ENCODE data around the gene NME4.
"Not testable (repeated sequence)": the region's sequence is repeated elsewhere in the genome, so short reads cannot be mapped to it uniquely, and the experiment has no call there.

NME4 gene

DNA sequence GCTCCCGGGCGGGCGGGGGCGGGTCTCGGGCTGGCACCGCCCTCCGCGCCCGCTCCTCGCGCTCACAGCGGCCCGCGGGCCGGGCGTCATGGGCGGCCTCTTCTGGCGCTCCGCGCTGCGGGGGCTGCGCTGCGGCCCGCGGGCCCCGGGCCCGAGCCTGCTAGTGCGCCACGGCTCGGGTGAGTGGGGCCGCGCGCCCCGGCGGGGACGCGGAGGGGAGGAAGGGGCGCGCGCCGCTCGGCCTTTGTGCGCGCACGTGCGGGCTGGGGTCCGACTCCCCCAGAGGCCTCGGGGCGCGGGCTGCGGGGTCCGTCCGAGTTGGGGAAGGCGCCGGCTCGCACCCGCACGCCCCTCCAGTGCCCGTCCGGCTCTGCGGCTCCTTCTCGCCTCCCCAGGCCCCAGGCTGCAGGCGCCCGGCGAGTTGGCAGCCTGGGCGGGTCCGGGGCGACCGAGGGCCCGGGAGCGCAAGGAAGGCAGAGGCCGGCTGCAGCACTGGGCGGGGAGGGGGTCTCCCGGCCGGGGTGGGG lies at the start of gene NME4:
NME4 (plus strand) TSS at position 65 of the 527 bp plus-strand sequence; CDS start at position 89, 24 bp downstream.
- DNase-seq (ENCODE audit: low spot score): peak; percentile 81

- DNase-seq (ENCODE audit: low spot score): no peak
Measured at GRCh38 chr16:347203-347602, 49.8 kb upstream of the NME4 start.

- DNase-seq (ENCODE audit: low spot score): not testable (repeated sequence)
Measured at GRCh38 chr16:348495-348894, 48.5 kb upstream of the NME4 start.

DNA sequence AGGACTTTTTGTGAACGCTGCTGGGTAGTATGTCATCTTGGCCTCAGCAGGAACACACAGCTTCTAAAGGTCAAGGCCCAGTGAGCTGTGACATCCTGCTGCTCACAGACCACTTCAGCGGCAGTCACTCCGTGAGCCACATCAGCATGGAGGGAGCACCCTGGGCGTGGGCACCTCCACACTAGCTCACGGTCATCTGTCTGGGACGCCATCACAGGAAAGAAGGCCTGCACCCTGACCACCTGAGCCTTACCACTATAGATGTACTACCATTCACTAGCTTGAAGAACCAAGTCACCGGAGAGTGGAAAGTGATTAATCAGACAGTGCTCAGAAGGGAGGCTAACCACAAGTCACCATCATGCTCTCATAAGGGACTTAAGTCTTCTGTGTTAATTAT lies 47.8 kb upstream of the NME4 start:
- no peak for DNase-seq (ENCODE audit: low spot score)

DNA sequence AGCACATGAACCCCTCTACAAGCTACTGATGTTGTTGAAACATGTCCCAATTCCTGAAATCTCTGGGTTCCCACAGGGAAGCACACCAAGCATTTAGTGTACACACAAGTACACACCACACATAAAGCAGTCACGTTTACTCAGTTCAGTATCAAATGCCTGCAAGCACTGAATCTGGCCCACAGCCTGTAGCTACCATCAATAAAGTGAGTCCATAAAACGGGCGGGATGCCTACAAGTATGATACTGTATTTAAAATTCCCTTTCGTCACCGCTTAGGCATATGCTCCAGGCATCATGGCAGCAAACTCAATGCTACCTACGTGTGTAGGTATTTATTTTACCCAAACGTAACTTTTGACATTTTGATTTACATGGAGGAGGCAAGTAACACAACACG lies 46.8 kb upstream of the NME4 start:
- DNase-seq (ENCODE audit: low spot score): no peak

DNA sequence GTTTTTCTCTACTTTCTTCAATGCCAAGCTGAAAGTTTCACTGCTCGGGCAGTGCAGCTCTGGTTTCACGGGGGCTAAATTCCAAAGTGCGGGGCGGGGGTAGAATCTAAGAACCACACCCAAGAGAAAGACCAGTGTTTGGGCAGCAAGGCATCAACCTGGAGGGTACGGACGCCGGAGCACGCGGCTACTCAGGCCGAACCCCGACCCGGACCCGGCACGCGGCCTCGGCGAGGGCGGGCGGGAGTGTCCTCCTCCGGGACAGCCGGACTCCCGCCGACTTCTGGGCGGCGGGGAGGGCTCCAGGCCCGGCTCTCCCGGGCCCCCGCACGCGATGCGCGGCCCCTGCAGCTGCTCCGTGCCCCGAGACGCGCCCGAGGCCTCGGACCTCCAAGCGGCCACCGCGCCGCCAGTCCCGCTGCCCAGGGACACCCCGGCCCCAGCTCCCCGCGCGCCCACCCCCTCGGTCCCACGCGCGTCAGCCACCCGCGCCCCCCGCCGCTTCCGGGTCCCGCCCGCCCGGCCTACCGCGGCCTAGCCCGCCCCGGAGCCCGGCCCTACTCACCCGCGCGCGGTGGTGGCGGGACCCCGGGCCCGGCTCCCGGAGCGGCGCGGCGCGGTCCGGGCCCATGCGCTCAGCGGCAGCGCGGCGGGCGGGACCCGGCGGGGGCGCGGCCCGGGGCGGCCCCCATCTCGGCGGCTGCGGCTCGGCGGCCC lies 45.0 kb upstream of the NME4 start:
- no peak for DNase-seq (ENCODE audit: low spot score)

DNA sequence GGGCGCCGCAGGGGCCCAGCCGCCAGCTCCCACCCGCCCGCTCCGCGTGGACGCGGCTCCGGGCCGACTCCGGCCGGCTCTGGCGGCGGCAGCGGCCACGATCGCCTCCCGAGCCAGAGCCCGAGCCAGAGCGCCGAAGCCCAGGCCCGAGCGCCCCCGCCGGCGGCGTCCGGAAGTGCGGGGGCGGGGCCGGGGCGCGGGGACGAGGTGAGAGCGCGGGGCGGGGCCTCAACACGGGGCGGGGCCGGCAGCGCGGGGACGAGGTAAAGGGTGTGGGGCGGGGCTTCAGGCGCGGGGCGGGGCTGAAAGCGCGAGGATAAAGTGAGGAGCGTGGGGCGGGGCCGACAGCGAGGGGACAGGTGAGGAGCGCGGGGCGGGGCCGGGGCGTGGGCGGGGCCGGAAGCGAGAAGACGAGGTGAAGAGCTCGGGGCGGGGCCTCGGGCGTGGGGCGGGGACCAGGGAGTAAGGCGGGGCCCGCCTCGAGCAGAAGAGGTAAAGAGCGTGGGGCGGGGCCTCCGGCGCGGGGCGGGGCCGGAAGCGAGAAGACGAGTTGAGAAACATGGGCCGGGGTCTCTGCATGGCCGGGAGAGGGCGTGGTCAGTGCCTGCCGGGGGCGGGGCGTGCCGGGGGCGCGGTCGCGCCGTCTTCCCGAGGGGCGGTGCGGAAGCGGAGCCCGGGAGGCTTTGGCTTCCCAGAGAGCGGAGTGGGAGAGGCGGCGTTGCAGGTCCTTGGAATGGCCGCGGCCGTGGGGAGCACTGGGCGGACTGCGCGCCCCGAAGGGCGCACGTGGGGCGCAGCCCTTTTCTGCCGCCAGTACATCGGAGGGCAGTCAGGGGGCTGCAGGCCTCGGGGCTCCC lies 44.2 kb upstream of the NME4 start, which contains the start of gene AXIN1:
AXIN1 (minus strand) TSS at position 177 of the 857 bp plus-strand sequence. CDS start 5,698 bp downstream, outside the sequence.
- DNase-seq (ENCODE audit: low spot score): peak; percentile 96

- DNase-seq (ENCODE audit: low spot score): no peak
Measured at GRCh38 chr16:353404-354290, 43.4 kb upstream of the NME4 start.

DNA sequence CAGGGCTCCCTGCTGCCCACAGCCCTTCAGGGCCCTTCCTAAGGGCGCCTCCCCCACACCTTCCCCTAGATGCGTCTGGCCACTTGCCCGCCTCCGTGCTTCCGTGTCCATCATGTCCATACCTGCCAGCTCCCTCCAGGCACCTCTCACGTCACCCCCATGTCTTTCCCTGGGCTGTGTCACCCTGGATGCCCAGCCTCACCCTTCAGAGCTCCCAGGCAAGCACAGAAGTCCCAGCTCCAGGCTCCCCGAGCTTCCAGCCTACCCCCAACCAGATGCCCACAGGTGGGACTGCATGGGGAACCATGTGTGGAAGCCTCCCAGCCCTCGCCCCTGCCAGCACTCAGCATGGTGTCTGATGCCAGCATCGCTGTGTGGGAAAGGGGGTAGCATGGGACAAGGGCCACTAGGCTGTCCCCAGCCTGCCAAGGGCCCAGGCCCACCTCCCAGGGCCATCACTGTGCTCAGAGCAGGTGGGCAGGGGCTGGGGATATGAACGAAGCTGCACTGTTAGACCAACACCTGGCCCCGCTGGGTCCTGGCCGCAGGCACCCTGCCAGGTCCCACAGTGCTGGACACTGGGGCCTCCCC lies 42.6 kb upstream of the NME4 start:
- no peak for DNase-seq (ENCODE audit: low spot score)

DNA sequence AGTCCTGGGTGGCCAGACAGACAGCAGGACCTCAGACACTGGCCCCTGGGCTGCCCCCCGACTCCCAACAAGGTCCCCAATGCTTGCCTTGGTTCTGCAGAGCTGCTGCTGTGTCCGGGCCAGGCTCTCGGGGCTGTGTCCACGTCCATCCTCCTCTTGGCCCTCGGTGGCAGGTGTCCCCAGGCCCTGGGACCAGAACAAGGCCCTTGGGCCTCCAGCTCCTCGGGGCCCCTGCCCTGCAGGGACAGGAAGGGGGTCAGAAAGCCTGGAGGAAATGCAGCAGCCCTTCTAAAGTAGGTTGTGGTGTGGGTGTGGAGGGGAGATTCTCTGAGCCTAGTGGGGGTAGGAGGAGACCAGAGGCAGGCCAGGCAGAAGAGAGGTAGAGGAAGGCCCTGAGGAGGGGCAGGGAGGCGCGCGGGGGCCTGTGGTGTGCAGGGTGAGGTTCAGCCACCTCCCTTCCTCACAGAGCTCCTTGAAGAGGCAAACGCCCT lies 42.0 kb upstream of the NME4 start:
- DNase-seq (ENCODE audit: low spot score): no peak

DNA sequence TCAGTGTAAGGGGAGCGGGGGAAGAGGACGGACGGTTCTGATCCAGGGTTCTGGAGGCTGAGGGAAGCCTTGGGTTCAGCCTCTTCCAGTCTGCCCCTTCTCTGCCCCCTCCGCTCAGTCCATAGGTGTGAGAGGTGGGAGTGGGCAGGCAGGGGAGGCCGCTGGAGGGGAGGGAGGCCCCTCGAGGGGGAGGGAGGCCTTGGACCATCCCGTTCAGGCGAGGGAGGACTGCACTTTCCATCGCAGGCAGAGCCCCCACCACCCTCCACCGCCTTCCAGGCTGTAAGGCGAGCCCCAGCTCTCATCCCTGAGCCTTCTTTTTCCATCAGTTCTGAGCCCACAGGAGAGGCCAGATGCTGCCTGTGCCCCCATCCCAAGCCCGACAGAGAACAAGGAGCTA lies 40.3 kb upstream of the NME4 start:
- DNase-seq (ENCODE audit: low spot score): no peak

DNA sequence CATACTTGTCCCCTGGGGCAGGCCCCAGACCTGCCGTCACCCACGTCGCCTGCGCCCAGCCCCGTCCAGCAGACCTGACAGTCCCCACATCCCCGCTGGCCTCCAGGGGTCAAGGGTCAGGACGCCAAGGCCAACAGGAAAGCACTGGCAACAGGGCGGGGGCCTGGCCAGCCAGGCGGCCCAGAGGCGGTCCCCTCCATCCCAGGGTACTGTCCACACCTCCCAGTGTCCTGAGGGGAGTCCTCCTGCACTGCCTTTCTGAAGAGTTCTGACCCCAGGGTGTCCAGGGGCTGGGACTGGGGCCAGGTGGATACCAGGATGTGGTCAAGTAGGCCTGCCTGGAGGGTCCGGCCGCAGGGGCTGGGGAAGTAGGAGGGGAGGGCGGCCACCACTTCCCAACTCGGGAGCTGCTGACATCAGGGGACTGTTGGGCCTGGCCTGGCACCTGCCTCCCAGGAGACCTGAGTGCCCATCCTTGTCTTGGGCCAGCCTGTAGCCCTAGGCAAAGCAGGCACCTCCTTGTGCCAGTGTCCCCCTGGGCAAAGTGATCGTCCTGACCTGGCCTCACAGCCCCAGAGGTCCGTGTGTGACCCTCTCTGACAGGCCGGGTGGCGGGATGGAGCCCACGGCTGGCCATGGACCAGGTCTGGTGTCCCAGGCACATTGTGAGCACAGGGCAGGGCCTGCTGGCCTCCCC lies 37.8 kb upstream of the NME4 start:
- no peak for DNase-seq (ENCODE audit: low spot score)

DNA sequence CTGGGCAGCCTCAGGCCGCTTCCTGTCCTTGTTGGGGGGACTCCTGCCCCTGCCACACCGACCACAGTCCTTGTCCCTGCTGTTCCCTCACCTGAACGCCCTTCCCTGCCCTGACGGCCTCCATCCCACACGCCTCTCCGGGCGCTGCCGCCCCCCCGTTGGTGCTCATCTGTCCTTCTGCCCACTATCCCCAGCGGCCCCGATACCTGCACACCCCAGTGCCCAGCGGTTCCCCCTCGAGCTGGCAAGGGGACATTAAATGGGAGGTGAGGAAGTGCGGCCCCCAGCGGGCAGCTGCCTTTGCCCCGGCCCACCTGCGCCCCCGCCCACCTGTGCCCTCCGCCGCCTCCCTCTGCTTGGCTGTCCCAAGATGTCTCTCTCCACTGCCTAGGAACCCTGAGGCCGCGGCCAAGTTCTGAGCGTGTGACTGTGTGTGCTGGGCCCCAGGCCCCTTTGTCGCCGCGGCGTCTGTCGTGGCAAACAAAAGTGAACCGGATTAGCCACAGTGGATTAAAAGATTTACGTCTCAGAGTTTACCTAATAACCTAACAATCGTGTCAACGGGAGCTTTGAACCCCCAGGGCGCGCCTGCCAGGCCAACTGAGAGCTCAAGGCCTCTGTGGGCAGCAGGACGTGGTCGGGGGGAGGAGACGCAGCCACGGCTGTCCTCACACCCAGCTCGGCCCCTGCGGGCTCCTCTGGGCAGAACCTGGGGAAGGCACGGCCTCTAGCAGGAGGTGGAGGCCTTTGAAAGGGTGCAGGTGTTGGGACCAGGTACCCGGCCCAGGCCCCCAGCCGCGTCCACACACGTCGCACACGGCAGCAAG lies 36.9 kb upstream of the NME4 start:
- DNase-seq (ENCODE audit: low spot score): peak; percentile 80

- DNase-seq (ENCODE audit: low spot score): no peak
Measured at GRCh38 chr16:360698-361336, 36.2 kb upstream of the NME4 start.

GRCh38 chr16:361341-361871 lies 35.6 kb upstream of the NME4 start:
- DNase-seq (ENCODE audit: low spot score): no peak

GRCh38 chr16:361872-362701 lies 34.9 kb upstream of the NME4 start:
- peak; percentile 87 for DNase-seq (ENCODE audit: low spot score)

- not testable (repeated sequence) for DNase-seq (ENCODE audit: low spot score)
Measured at GRCh38 chr16:362702-362999, 34.3 kb upstream of the NME4 start.

GRCh38 chr16:363110-363765 lies 33.8 kb upstream of the NME4 start:
- DNase-seq (ENCODE audit: low spot score): no peak

All from D341Med (cell line).